Activated CD4-positive, alpha-beta T cell treated with anti-CD3 and anti-CD28 coated beads for 48 hours (primary cell): Measurements from ENCODE around the gene IL22RA1.

ENCODE experiments used
- DNase-seq: peaks from one replicate; pipeline ENCODE4 v3.0.0-alpha.2; 2020

The IL22RA1 gene

GRCh38 chr1:24142546-24143534, at the start of gene IL22RA1:
Gene IL22RA1 (minus strand): TSS chr1:24143140. CDS start chr1:24143082, 58 bp downstream.
- no peak for DNase-seq

GRCh38 chr1:24191860-24192259, 48.9 kb upstream of the IL22RA1 start:
- DNase-seq, result peak; percentile 60

- DNase-seq, result no peak
Measured at GRCh38 chr1:24190983-24191461, 48.1 kb upstream of the IL22RA1 start.

- DNase-seq, result peak; percentile 55
Measured at GRCh38 chr1:24189528-24189927, 46.6 kb upstream of the IL22RA1 start.

DNA sequence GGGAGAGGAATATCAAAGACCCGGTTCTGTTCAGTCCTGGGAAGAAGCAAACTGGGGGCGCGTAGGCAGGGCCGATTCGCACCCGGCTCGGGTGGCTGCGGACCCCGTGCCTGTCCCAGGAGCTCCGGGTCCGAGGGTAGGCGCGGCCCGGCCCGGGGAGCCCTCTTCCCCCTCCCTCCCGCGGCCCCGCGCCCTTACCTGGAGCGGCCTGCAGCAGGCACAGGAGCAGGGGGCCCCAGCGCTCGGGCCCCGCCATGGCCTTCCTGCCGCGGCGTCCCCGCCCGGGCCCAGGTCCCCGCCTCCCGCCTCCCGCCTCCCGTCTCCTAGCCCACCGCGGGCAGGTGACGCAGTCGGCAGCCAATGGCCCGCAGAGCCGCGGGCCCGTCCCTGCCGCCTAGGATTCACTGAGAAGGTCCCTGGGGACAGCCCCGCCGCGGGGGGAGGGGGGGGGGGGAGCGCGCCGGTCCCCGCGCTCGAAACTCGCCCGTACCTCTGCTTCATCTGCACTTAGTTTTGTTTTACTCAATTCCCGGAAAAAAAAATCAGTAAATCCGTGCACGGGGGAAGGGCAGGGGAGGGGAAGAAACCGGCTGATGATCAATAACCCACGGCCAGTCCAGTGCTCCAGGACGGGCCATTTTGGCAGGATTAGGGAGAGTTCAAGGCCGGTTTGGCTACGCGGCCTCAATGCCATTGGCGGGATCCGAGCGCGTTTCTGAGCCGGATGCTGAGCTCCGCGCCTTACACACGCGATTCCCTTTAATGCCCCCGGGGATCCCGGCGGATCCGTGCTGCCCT, 44.3 kb upstream of the IL22RA1 start, which contains the start of gene IFNLR1:
TSS of gene IFNLR1 (minus strand) at position 297 of the 798 bp plus-strand sequence. CDS start at position 256, 41 bp downstream.
- DNase-seq, result peak; percentile 86

DNA sequence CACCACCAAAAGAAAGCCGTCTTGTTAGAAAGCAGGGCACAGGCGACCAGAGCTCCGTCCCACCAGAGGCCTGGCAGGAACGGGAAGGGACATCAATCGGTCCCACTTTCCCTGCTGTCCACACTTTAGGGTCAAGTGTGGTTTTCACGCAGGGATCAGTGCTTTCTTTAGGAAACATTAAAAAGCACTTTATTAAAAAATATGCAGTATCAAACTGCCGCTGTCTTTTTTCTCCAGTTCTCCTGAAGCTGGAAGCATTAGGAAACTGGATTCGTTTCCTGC, 43.7 kb upstream of the IL22RA1 start:
- DNase-seq, result no peak

DNA sequence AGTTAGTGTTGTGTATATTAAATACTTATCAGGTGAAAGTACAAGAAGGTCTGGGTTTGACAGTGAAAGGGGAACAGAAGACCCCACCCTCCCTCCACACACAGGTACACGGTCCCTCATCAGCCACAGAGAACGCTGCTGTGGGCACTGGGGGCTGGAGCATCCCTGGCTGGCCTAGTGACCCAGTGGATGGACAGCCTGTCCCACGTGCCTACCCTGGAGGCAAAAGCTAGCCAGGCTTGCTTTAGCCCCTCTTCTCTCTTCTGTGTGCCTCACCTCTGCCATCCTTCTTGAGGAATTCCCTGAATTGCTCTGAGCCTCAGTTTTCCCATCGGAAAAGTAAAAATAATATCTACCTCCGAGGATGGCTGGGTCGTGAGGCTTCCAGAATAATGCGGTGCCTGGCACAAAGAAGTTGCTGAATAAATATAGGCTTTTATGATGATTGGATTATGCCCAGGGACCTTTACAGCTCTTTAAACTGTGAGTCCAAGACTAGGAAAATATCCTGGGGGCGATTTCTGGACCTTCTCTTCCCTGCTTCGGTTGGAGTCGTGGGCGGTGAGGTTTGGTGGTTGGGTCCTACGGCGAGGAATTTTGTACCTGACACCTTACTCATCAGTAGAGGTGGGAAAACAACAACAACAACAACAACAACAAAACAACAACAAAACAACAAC, 43.2 kb upstream of the IL22RA1 start:
- no peak for DNase-seq

DNA sequence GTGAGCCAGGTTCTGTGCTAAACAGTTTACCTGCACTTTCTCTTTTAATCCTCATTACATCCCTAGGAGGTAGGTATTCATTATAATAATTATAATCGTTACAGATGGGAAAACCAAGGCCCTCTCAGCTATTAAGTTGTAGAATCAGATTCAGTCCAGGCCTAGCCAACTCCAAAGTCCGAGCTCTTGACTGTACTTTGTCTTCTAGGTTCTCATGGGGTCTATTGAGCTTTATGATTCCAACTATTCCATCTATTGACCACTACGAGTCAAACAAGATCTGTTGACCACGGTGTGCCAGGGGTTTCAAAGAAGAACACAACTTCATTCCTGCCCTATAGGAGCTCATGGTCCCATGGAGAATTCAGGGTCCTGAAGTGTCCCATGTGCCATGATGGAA, 42.1 kb upstream of the IL22RA1 start:
- no peak for DNase-seq

DNA sequence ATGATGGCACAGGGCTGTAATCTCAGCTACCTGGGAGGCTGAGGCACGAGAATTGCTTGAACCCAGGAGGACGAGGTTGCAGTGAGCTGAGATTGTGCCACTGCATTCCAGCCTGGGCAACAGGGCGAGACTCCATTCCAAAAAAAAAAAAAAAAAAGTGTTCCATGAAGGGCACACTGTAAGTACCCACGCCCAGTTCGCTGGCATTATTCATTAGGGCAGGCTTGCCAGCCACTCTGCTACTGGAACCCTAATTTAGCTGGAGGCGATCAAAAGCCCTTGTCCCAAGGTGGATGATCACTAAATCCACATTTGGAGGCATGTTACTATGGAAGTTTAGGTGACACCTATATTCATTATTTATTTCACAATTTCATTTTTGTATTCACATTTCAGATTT, 39.1 kb upstream of the IL22RA1 start:
- DNase-seq, result no peak

DNA sequence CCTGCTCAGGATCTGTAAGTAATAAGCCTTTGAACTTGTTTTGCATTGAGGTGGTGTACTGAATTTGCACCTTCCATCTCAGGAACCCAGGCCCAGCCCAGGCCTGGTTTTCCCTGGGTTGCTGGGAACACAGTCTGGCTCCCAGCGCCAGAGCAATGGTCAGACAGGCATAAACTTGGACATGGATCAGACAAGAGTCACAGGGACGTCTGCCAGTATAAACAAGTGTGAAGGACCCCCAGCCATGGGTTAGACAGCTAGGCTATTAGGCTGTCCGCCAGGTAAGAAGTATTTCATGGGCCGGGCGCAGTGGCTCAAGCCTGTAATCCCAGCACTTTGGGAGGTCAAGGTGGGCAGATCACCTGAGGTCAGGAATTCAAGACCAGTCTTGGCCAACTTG, 38.7 kb upstream of the IL22RA1 start:
- DNase-seq, result no peak

DNA sequence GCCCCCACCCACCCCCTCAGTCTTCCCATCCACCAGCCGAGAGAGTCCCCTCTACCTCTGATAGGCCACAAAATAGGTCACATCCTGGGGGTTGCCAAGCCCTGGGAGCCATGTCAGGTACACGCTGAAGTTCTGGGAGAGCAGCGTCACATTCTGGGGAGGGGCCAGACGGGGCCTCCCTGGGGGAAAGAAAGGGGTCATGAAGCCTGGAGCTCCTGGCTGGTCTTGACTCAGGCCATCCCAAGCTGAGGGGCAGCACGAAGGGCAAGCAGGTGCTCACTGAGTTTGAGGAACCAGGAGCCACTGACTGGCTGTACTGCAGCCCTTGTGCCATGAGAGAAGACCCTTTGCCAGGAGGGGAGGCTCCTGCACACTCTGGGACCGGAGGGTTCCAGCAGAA, 37.7 kb upstream of the IL22RA1 start:
- DNase-seq, result no peak

GRCh38 chr1:24179251-24179840, 36.4 kb upstream of the IL22RA1 start:
- no peak for DNase-seq

GRCh38 chr1:24178407-24178806, 35.5 kb upstream of the IL22RA1 start:
- no peak for DNase-seq

GRCh38 chr1:24177161-24177560, 34.2 kb upstream of the IL22RA1 start:
- no peak for DNase-seq

DNA sequence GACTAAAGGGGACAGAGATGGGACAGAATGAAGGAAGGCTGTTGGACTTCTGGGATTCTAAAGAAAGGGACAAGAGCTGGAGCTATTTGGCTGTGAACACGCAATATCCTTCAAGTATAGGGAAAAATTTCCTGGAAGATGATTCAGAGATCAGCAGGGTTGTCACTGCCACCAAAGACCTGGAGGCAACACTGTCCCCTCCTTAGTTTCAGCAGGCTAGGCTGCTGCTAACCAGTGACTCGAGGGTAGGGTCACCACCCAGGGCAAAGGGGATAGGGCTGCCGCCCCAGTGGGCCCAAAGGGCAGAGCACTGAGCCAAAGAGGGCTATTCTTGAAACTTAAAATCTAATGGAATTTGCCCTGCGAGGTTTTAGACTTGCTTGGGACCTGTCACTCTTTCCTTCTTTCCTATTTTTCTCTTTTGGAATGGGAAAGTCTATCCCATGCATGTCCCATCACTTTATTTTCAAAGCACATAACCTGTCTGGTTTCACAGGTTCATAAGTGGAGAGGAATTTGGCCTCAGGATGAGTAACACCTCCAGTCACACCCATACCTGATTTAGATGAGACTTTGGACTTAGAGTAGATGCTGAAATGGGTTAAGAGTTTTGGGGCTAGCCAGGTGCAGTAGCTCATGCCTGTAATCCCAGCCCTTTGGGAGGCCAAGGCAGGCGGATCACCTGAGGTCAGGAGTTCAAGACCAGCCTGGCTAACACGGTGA, 32.3 kb upstream of the IL22RA1 start:
- no peak for DNase-seq

DNA sequence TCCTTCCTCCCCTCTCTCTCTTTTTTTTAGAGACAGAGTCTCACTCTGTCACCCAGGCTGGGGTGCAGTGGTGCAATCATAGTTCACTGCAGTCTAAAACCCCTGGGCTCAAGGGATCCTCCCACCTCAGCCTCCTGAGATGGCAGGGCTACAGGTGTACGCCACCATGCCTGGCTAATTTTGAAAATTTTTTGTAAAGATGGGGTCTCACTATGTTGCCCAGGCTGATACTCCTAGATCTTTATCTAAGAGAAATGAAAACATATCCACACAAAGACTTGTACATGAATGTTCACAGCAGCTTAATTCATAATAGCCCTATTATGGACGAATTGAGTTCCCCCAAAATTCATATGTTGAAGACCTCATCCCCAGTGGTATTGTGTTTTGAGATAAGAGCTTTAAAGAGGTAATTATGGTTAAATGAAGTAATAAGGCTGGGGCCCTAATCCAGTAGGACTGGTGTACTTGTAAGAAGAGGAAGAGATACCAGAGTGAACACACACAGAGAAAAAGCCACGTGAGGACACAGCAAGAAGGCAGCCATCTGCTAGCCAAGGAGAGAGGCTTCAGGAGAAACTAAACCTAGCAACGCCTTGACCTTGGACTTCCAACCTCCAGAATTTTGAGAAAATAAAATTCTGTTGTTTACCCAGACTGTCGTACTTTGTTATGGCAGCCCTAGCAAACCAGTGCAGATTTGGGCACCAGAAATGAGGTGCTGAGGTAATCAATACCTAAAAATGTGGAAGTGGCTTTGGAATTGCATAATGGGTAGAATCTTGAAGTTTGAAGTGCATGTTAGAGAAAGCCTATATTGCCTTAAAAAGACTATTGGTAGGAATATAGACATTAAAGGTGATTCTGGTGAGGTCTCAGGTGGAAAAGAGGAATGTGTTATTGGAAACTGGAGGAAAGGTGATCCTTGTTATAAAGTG, 31.0 kb upstream of the IL22RA1 start:
- no peak for DNase-seq

GRCh38 chr1:24172598-24172997, 29.7 kb upstream of the IL22RA1 start:
- DNase-seq, result no peak

DNA sequence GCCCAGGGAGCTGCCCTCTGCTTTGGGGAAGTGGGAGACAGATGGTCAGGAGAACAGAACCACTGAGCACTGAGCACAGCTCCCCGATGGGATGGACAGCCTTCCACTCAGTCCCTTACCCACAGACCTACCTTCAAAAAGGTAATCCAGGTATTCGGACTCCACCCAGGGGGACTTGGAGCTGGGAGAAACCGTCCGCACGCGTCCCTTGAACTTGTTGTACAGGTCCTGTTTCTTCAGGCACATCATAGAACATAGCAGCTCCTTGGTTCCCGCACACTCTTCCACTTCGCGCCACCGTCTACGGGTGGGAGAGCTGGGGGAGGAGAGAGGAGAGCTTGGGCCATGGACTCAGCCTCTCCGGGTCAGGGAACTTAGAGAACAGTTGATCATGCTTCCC, 26.3 kb upstream of the IL22RA1 start:
- DNase-seq, result no peak

GRCh38 chr1:24168245-24168644, 25.3 kb upstream of the IL22RA1 start:
- no peak for DNase-seq

DNA sequence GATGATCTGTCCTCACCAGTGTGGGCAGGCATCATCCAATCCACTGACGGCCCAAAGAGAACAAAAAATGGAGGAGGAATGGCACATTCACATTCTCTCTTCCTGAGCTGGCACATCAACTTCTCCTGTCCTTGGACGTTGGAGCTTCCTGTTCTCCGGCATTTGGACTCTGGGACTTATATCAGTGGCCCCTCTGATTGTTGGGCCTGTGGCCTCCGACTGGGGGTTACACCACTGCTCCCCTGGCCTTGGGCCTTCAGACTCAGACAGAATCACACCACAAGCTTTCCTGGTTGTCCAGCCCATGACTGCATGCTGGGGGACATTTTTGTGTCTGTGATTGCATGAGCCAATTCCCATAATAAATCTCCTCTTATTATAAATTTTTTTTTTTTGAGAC, 24.1 kb upstream of the IL22RA1 start:
- no peak for DNase-seq

GRCh38 chr1:24165500-24165899, 22.6 kb upstream of the IL22RA1 start:
- no peak for DNase-seq
